K562 (cell line): ENCODE results near the gene ARSA. TPM values are rescaled to one million over a fixed set of nuclear protein-coding genes. Genes with fewer than 3 reads are reported as not detected.

Experiments used
- ATAC-seq: fragments of 200-7000 bp; cut with Tn5 transposase; 3 replicates; pipeline ENCODE4 v1.9.1; 2020; ENCODE audit warnings: moderate library complexity
- BruUV-seq: library from RNA; stranded (reverse); fragments of 400-500 nt; replicated peaks from 2 replicates; lab custom pipeline; 2021; lab: Mats Ljungman, UMichigan
- CTCF ChIA-PET: fragments of 300-600 bp; formaldehyde crosslinking; extraction: SDS; loops from one replicate; lab custom pipeline; 2021; ENCODE audit warnings: low intra/inter-chr PET ratio; lab: Yijun Ruan, JAX
- POLR2A ChIA-PET: fragments of 300-600, 350-650 bp; sonication (Branson Sonifier 250); formaldehyde crosslinking; extraction: SDS; loops from one replicate; lab custom pipeline; 2021; ENCODE audit warnings: antibody characterized with exemption, inconsistent platforms; lab: Yijun Ruan, JAX
- DNase-seq, 4 experiments: peaks; one replicate each; pipeline versions ENCODE4 v3.0.0 to v3.0.0-alpha.2; 2011 to 2018; ENCODE audit warnings: low spot score in 3 of 4, mixed read lengths in 3 of 4; ENCODE audit errors: extremely low read depth in 1 of 4
- FAIRE-seq: peaks from 2 replicates; lab custom pipeline; 2011; peaks lifted over from hg19 to GRCh38; lab: Jason Lieb, UNC
- H2AFZ ChIP-seq: 2 replicates; pipeline ENCODE4 v1.6.0; 2011; ENCODE audit warnings: low read depth, low read length, control low read depth, inconsistent platforms
- H3K27ac ChIP-seq: fragments of 200-600 bp; 3 replicates; pipeline ENCODE4 v1.8.0; 2011; ENCODE audit warnings: low read depth, mild to moderate bottlenecking, control low read depth, inconsistent platforms, low read length, moderate library complexity, mixed read lengths; ENCODE audit errors: extremely low read depth
- H3K27me3 ChIP-seq, 2 experiments: fragments of 300-600 bp in 1 of 2; 2 replicates in 1 of 2; 3 replicates in 1 of 2; pipeline versions ENCODE4 v1.6.0 to v1.8.0; 2011; ENCODE audit warnings: inconsistent platforms in 2 of 2, low read length in 2 of 2, mild to moderate bottlenecking in 1 of 2, mixed read lengths in 1 of 2, moderate library complexity in 1 of 2; ENCODE audit not compliant: control insufficient read depth in 2 of 2, insufficient read depth in 2 of 2
- H3K36me3 ChIP-seq: fragments of 300-600 bp; 3 replicates; pipeline ENCODE4 v1.8.0; 2011; ENCODE audit warnings: mild to moderate bottlenecking, low read length, inconsistent platforms; ENCODE audit not compliant: control insufficient read depth, insufficient read depth
- H3K4me1 ChIP-seq, 2 experiments: fragments of 200-600 bp in 1 of 2; replicated peaks in 1 of 2; 2 replicates in 1 of 2; 3 replicates in 1 of 2; pipeline versions ENCODE4 v1.5.1 to v1.8.0; 2011; ENCODE audit warnings: inconsistent platforms in 2 of 2, low read length in 2 of 2, mild to moderate bottlenecking in 1 of 2, mixed read lengths in 1 of 2, moderate library complexity in 1 of 2; ENCODE audit not compliant: control insufficient read depth in 2 of 2, insufficient read depth in 2 of 2
- H3K4me2 ChIP-seq: 2 replicates; pipeline ENCODE4 v1.6.1; 2011; ENCODE audit warnings: low read length, control low read depth, inconsistent platforms, mixed read lengths; ENCODE audit not compliant: insufficient read depth
- H3K4me3 ChIP-seq: fragments of 200-600 bp; sonication (generic), shearing (Covaris generic); 2 replicates; pipeline ENCODE4 v1.5.1; 2016; ENCODE audit warnings: control low read depth, inconsistent platforms
- H3K79me2 ChIP-seq: fragments of 200-600 bp; 3 replicates; pipeline ENCODE4 v1.8.0; 2011; ENCODE audit warnings: low read length, inconsistent platforms; ENCODE audit not compliant: control insufficient read depth, insufficient read depth
- H3K9ac ChIP-seq, 2 experiments: 2 replicates each; pipeline versions ENCODE4 v1.6.0 to v1.6.1; 2011; ENCODE audit warnings: low read depth in 2 of 2, low read length in 2 of 2, control low read depth in 1 of 2, inconsistent platforms in 1 of 2, mild to moderate bottlenecking in 1 of 2, mixed read lengths in 1 of 2; ENCODE audit not compliant: insufficient read depth in 1 of 2
- H3K9me1 ChIP-seq: one replicate; pipeline ENCODE4 v1.6.0; 2011; ENCODE audit warnings: inconsistent platforms, mild to moderate bottlenecking, low read length, moderate library complexity; ENCODE audit not compliant: control insufficient read depth, insufficient read depth
- H3K9me3 ChIP-seq: replicated peaks from 2 replicates; pipeline ENCODE4 v1.5.1; 2011; ENCODE audit warnings: low read depth, low read length, inconsistent platforms; ENCODE audit not compliant: control insufficient read depth, insufficient read depth
- H4K20me1 ChIP-seq: replicated peaks from 2 replicates; pipeline ENCODE4 v1.6.1; 2011; ENCODE audit warnings: low read length, inconsistent platforms, mixed read lengths; ENCODE audit not compliant: control insufficient read depth, insufficient read depth
- HMG20A ChIP-seq: fragments of 450-650 bp; formaldehyde crosslinking; conservative IDR thresholded peaks from 2 replicates; pipeline ENCODE4 v1.4.0; 2020; ENCODE audit warnings: mild to moderate bottlenecking, mixed read lengths
- LCOR ChIP-seq: sonication (generic); formaldehyde crosslinking; IDR thresholded peaks from 2 replicates; pipeline ENCODE4 v1.8.0; 2022; ENCODE audit warnings: mild to moderate bottlenecking, missing genetic modification reagents
- NKRF ChIP-seq: fragments of 450-650 bp; IDR thresholded peaks from 2 replicates; pipeline ENCODE4 v1.6.1; 2016; ENCODE audit warnings: borderline replicate concordance
- NRF1 ChIP-seq, 2 experiments: fragments of 450-650 bp; IDR thresholded peaks in 1 of 2; conservative IDR thresholded peaks in 1 of 2; 2 replicates each; pipeline ENCODE4 v1.6.1; 2014; ENCODE audit warnings: mild to moderate bottlenecking in 2 of 2
- SREBF2 ChIP-seq: sonication (generic); formaldehyde crosslinking; IDR thresholded peaks from 2 replicates; pipeline ENCODE4 v1.4.0; 2020; ENCODE audit warnings: mild to moderate bottlenecking, missing genetic modification reagents
- TAL1 ChIP-seq: fragments of 450-650 bp; IDR thresholded peaks from 2 replicates; pipeline ENCODE4 v1.6.1; 2016; ENCODE audit warnings: mild to moderate bottlenecking
- YBX1 ChIP-seq: fragments of 450-650 bp; IDR thresholded peaks from 2 replicates; pipeline ENCODE4 v1.7.1; 2016; ENCODE audit warnings: mild to moderate bottlenecking
- ZNF280B ChIP-seq: fragments of 250-450 bp; sonication (Bioruptor Pico); IDR thresholded peaks from 2 replicates; pipeline ENCODE4 v1.5.1; 2021; ENCODE audit warnings: mild to moderate bottlenecking
- WGBS: fragments of 100-300 bp; shearing (Covaris generic); methylation state at CpG from one replicate; pipeline ENCODE4 v1.1.6; 2016; ENCODE audit warnings: low coverage, mixed read lengths; ENCODE audit not compliant: insufficient coverage; ENCODE audit errors: missing lambda C conversion rate; 5-methylcytosine and 5-hydroxymethylcytosine counted together
- in situ Hi-C: fragments of 300-500 bp; cut with MboI; formaldehyde crosslinking; loops from 4 replicates; pipeline ENCODE4 v1.15.0; 2018; ENCODE audit warnings: inconsistent platforms, mixed read lengths
- intact Hi-C: fragments of 100-400 bp; cut with micrococcal nuclease; formaldehyde crosslinking; loops from 2 replicates; pipeline ENCODE4 v1.14.2; 2022
- polyA plus RNA-seq, 8 experiments: library from polyadenylated mRNA; depleted of rRNA in 4 of 8; stranded (reverse) in 5 of 8; unstranded in 3 of 8; fragments of >200 nt; fragmentation: Nextera tagmentation in 2 of 8; fragmentation: Illumina TruSeq in 1 of 8; extraction: Ambion mirVana in 2 of 8; extraction: Trizol in 1 of 8; gene quantifications; 2 replicates each; pipeline versions ENCODE4 v1.2.1 to v1.2.3, GENCODE V29; 2011 to 2014; ENCODE audit warnings: inconsistent platforms in 1 of 8, missing spikeins in 1 of 8
- total RNA-seq, 7 experiments: library from RNA; depleted of rRNA in 6 of 7; stranded (reverse); fragments of >200 nt in 6 of 7; fragmentation: Illumina TruSeq in 2 of 7; extraction: Trizol in 2 of 7; gene quantifications; 2 replicates each; pipeline versions ENCODE4 v1.2.1 to v1.2.3, GENCODE V29; 2011 to 2021; ENCODE audit warnings: low replicate concordance in 1 of 7
- TF ChIP-seq, protein P1 (sequence below): conservative IDR thresholded peaks from 2 replicates; pipeline ENCODE4 v1.6.1; 2011; ENCODE audit warnings: low read depth, mild to moderate bottlenecking, low read length; ENCODE audit not compliant: control insufficient read depth

Gene ARSA
- total and polyA plus RNA-seq, 9 of the 15 experiments (the other 6 are each of a cell fraction or from before 2014, with no cell fraction given): 0.32 to 10.9 (median 1.8) TPM; not detected in 1

- Histone ChIP-seq H3K27me3 (peaks cover 24 to 80% of the 10 kb centered on the region in 2 experiments), H3K36me3 (no peaks in the 10 kb centered on the region), H3K27ac (no peak overlapping the region), H3K9ac (no peak overlapping the region), H3K79me2 (no peaks in the 10 kb centered on the region), H3K9me3 (no peaks in the 10 kb centered on the region), H3K4me1 (peaks cover 0 to 12% of the 10 kb centered on the region in 2 experiments; a peak in 2 of 5 replicates), H2AFZ (no peak overlapping the region), H4K20me1 (no peaks in the 10 kb centered on the region), H3K9me1 (no peaks in the 10 kb centered on the region), H3K4me2 (no peak overlapping the region), H3K4me3 (no peak overlapping the region)
- no peak for FAIRE-seq
- ChIA-PET CTCF (no interaction called here), POLR2A (interaction anchor here (0.6 to 0.7 kb wide), 2 partner anchors 122 to 415 kb away, joined by 4 read pairs; no protein-coding TSS in a partner anchor)
- in situ Hi-C loops: no loop called here
- intact Hi-C loops: no loop called here
- WGBS: 9% methylated on average over 10 of the region's 20 CpGs
- TF ChIP-seq, protein P1, sequence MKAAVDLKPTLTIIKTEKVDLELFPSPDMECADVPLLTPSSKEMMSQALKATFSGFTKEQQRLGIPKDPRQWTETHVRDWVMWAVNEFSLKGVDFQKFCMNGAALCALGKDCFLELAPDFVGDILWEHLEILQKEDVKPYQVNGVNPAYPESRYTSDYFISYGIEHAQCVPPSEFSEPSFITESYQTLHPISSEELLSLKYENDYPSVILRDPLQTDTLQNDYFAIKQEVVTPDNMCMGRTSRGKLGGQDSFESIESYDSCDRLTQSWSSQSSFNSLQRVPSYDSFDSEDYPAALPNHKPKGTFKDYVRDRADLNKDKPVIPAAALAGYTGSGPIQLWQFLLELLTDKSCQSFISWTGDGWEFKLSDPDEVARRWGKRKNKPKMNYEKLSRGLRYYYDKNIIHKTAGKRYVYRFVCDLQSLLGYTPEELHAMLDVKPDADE: no peak
- TF ChIP-seq LCOR (CRISPR knock-in tag) (no peak), TAL1 (no peak)
- no peak for DNase-seq
- no TSS peak for BruUV-seq
- ATAC-seq: no peak
Measured at GRCh38 chr22:50605613-50606074, 22.3 kb downstream of the ARSA start.

DNA sequence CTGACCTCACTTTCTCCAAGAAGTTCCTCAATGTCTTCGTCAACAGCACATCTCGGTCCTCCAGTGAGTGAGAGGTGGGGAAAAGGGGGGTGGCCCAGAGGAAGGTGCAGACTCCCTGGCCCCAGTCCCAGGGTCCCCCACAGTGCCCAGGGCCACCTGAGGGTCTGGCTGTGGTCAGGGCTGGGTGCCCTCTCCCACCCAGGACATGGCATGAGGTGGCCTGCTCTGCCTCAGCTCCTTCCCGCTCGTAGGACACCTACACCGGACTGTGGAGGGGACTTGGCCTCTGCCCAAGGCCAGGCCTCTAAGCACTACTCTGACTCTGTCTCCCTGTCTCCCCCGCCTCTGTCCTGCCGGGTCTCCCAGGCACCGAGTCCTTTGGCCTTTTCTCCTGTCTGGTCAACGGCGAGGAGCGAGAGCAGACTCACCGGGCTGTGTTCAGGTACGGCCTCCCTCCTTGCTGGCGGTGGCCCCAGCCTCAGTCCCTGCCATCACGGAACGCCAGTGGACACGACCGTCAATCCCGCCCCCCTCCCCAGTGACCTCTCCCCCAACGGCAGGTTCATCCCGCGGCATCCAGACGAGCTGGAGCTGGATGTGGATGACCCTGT lies 22.8 kb downstream of the ARSA start:
- ATAC-seq (no peak), FAIRE-seq (no peak), DNase-seq (no peak)
- Histone ChIP-seq H3K4me3 (no peak overlapping the region), H4K20me1 (no peaks in the 10 kb centered on the region), H2AFZ (no peak overlapping the region), H3K4me2 (no peak overlapping the region), H3K27ac (no peak overlapping the region), H3K9me3 (no peaks in the 10 kb centered on the region), H3K9ac (no peak overlapping the region), H3K9me1 (no peaks in the 10 kb centered on the region), H3K36me3 (no peaks in the 10 kb centered on the region), H3K79me2 (no peaks in the 10 kb centered on the region), H3K27me3 (peaks cover 20 to 75% of the 10 kb centered on the region in 2 experiments), H3K4me1 (peaks cover 0 to 14% of the 10 kb centered on the region in 2 experiments; a peak in 2 of 5 replicates)
- in situ Hi-C loops: no loop called here
- POLR2A ChIA-PET: no interaction called here
- 14% methylated on average over 4 of the region's 23 CpGs for WGBS
- CTCF ChIA-PET: no interaction called here
- intact Hi-C loops: no loop called here
- BruUV-seq: no TSS peak
- TF ChIP-seq HMG20A (CRISPR knock-in tag) (no peak), SREBF2 (CRISPR knock-in tag) (no peak), NKRF (no peak), ZNF280B (CRISPR knock-in tag) (no peak), NRF1 (conservative IDR thresholded peaks at IDR 0.05 in 1 of 2, IDR thresholded peaks at IDR 0.05 in 1 of 2) (no peak), YBX1 (no peak)
